K562 (cell line): ENCODE results near the gene EXOC3. TPM values are rescaled to one million over a fixed set of nuclear protein-coding genes. Genes with fewer than 3 reads are reported as not detected.

ENCODE experiments used
- ATAC-seq: fragments of 200-7000 bp; cut with Tn5 transposase; 3 replicates; pipeline ENCODE4 v1.9.1; 2020; ENCODE audit warnings: moderate library complexity
- BruUV-seq: library from RNA; stranded (reverse); fragments of 400-500 nt; replicated peaks from 2 replicates; lab custom pipeline; 2021; lab: Mats Ljungman, UMichigan
- CTCF ChIA-PET: fragments of 300-600 bp; formaldehyde crosslinking; extraction: SDS; loops from one replicate; lab custom pipeline; 2021; ENCODE audit warnings: low intra/inter-chr PET ratio; lab: Yijun Ruan, JAX
- POLR2A ChIA-PET: fragments of 300-600, 350-650 bp; sonication (Branson Sonifier 250); formaldehyde crosslinking; extraction: SDS; loops from one replicate; lab custom pipeline; 2021; ENCODE audit warnings: antibody characterized with exemption, inconsistent platforms; lab: Yijun Ruan, JAX
- DNase-seq, 4 experiments: peaks; one replicate each; pipeline versions ENCODE4 v3.0.0 to v3.0.0-alpha.2; 2011 to 2018; ENCODE audit warnings: low spot score in 3 of 4, mixed read lengths in 3 of 4; ENCODE audit errors: extremely low read depth in 1 of 4
- FAIRE-seq: peaks from 2 replicates; lab custom pipeline; 2011; peaks lifted over from hg19 to GRCh38; lab: Jason Lieb, UNC
- H2AFZ ChIP-seq: 2 replicates; pipeline ENCODE4 v1.6.0; 2011; ENCODE audit warnings: low read depth, low read length, control low read depth, inconsistent platforms
- H3K27ac ChIP-seq: fragments of 200-600 bp; 3 replicates; pipeline ENCODE4 v1.8.0; 2011; ENCODE audit warnings: low read depth, mild to moderate bottlenecking, control low read depth, inconsistent platforms, low read length, moderate library complexity, mixed read lengths; ENCODE audit errors: extremely low read depth
- H3K27me3 ChIP-seq, 2 experiments: fragments of 300-600 bp in 1 of 2; 2 replicates in 1 of 2; 3 replicates in 1 of 2; pipeline versions ENCODE4 v1.6.0 to v1.8.0; 2011; ENCODE audit warnings: inconsistent platforms in 2 of 2, low read length in 2 of 2, mild to moderate bottlenecking in 1 of 2, mixed read lengths in 1 of 2, moderate library complexity in 1 of 2; ENCODE audit not compliant: control insufficient read depth in 2 of 2, insufficient read depth in 2 of 2
- H3K36me3 ChIP-seq: fragments of 300-600 bp; 3 replicates; pipeline ENCODE4 v1.8.0; 2011; ENCODE audit warnings: mild to moderate bottlenecking, low read length, inconsistent platforms; ENCODE audit not compliant: control insufficient read depth, insufficient read depth
- H3K4me1 ChIP-seq, 2 experiments: fragments of 200-600 bp in 1 of 2; replicated peaks in 1 of 2; 2 replicates in 1 of 2; 3 replicates in 1 of 2; pipeline versions ENCODE4 v1.5.1 to v1.8.0; 2011; ENCODE audit warnings: inconsistent platforms in 2 of 2, low read length in 2 of 2, mild to moderate bottlenecking in 1 of 2, mixed read lengths in 1 of 2, moderate library complexity in 1 of 2; ENCODE audit not compliant: control insufficient read depth in 2 of 2, insufficient read depth in 2 of 2
- H3K4me2 ChIP-seq: 2 replicates; pipeline ENCODE4 v1.6.1; 2011; ENCODE audit warnings: low read length, control low read depth, inconsistent platforms, mixed read lengths; ENCODE audit not compliant: insufficient read depth
- H3K4me3 ChIP-seq: fragments of 200-600 bp; sonication (generic), shearing (Covaris generic); 2 replicates; pipeline ENCODE4 v1.5.1; 2016; ENCODE audit warnings: control low read depth, inconsistent platforms
- H3K79me2 ChIP-seq: fragments of 200-600 bp; 3 replicates; pipeline ENCODE4 v1.8.0; 2011; ENCODE audit warnings: low read length, inconsistent platforms; ENCODE audit not compliant: control insufficient read depth, insufficient read depth
- H3K9ac ChIP-seq, 2 experiments: 2 replicates each; pipeline versions ENCODE4 v1.6.0 to v1.6.1; 2011; ENCODE audit warnings: low read depth in 2 of 2, low read length in 2 of 2, control low read depth in 1 of 2, inconsistent platforms in 1 of 2, mild to moderate bottlenecking in 1 of 2, mixed read lengths in 1 of 2; ENCODE audit not compliant: insufficient read depth in 1 of 2
- H3K9me1 ChIP-seq: one replicate; pipeline ENCODE4 v1.6.0; 2011; ENCODE audit warnings: inconsistent platforms, mild to moderate bottlenecking, low read length, moderate library complexity; ENCODE audit not compliant: control insufficient read depth, insufficient read depth
- H3K9me3 ChIP-seq: replicated peaks from 2 replicates; pipeline ENCODE4 v1.5.1; 2011; ENCODE audit warnings: low read depth, low read length, inconsistent platforms; ENCODE audit not compliant: control insufficient read depth, insufficient read depth
- H4K20me1 ChIP-seq: replicated peaks from 2 replicates; pipeline ENCODE4 v1.6.1; 2011; ENCODE audit warnings: low read length, inconsistent platforms, mixed read lengths; ENCODE audit not compliant: control insufficient read depth, insufficient read depth
- NELFE ChIP-seq: IDR thresholded peaks from 2 replicates; pipeline ENCODE4 v1.6.1; 2011; ENCODE audit warnings: mild to moderate bottlenecking; ENCODE audit not compliant: insufficient read depth, insufficient read length
- POLR2G ChIP-seq: fragments of 200-400 bp; formaldehyde crosslinking; IDR thresholded peaks from 2 replicates; pipeline ENCODE4 v1.6.1; 2017; ENCODE audit warnings: low read depth, mild to moderate bottlenecking, antibody characterized with exemption, low read length, moderate library complexity
- ZBTB33 ChIP-seq: sonication (generic); formaldehyde crosslinking; IDR thresholded peaks from 2 replicates; pipeline ENCODE4 v1.8.1; 2023; ENCODE audit warnings: mild to moderate bottlenecking, missing genetic modification reagents
- WGBS: fragments of 100-300 bp; shearing (Covaris generic); methylation state at CpG from one replicate; pipeline ENCODE4 v1.1.6; 2016; ENCODE audit warnings: low coverage, mixed read lengths; ENCODE audit not compliant: insufficient coverage; ENCODE audit errors: missing lambda C conversion rate; 5-methylcytosine and 5-hydroxymethylcytosine counted together
- in situ Hi-C: fragments of 300-500 bp; cut with MboI; formaldehyde crosslinking; loops from 4 replicates; pipeline ENCODE4 v1.15.0; 2018; ENCODE audit warnings: inconsistent platforms, mixed read lengths
- intact Hi-C: fragments of 100-400 bp; cut with micrococcal nuclease; formaldehyde crosslinking; loops from 2 replicates; pipeline ENCODE4 v1.14.2; 2022
- polyA plus RNA-seq, 8 experiments: library from polyadenylated mRNA; depleted of rRNA in 4 of 8; stranded (reverse) in 5 of 8; unstranded in 3 of 8; fragments of >200 nt; fragmentation: Nextera tagmentation in 2 of 8; fragmentation: Illumina TruSeq in 1 of 8; extraction: Ambion mirVana in 2 of 8; extraction: Trizol in 1 of 8; gene quantifications; 2 replicates each; pipeline versions ENCODE4 v1.2.1 to v1.2.3, GENCODE V29; 2011 to 2014; ENCODE audit warnings: inconsistent platforms in 1 of 8, missing spikeins in 1 of 8
- total RNA-seq, 7 experiments: library from RNA; depleted of rRNA in 6 of 7; stranded (reverse); fragments of >200 nt in 6 of 7; fragmentation: Illumina TruSeq in 2 of 7; extraction: Trizol in 2 of 7; gene quantifications; 2 replicates each; pipeline versions ENCODE4 v1.2.1 to v1.2.3, GENCODE V29; 2011 to 2021; ENCODE audit warnings: low replicate concordance in 1 of 7

The EXOC3 gene
- total and polyA plus RNA-seq, 9 of the 15 experiments (the other 6 are each of a cell fraction or from before 2014, with no cell fraction given) = 1.4 to 41.9 (median 22.4) TPM

- Histone ChIP-seq H2AFZ (no peak overlapping the region), H3K27me3 (no peaks in the 10 kb centered on the region), H3K27ac (no peak overlapping the region), H3K9me1 (no peaks in the 10 kb centered on the region), H3K36me3 (peaks cover 58% of the 10 kb centered on the region; the same call in 2 of the 3 replicates), H3K9me3 (no peaks in the 10 kb centered on the region), H3K4me3 (no peak overlapping the region), H3K79me2 (no peaks in the 10 kb centered on the region), H4K20me1 (no peaks in the 10 kb centered on the region), H3K9ac (peak overlapping the region in 1 of 2 experiments; percentile 54; a peak in 1 of 4 replicates), H3K4me2 (no peak overlapping the region), H3K4me1 (peaks cover 0 to 32% of the 10 kb centered on the region in 2 experiments; a peak in 1 of 5 replicates)
- intact Hi-C loops (no loop called here), in situ Hi-C loops (no loop called here)
- no peak for DNase-seq
- TF ChIP-seq NELFE (no peak), ZBTB33 (CRISPR knock-in tag) (peak; percentile 96), POLR2G (peak; percentile 57)
- FAIRE-seq = no peak
- no peak for ATAC-seq
- 93% methylated on average over 49 of the region's 63 CpGs for WGBS
- BruUV-seq = no TSS peak
- ChIA-PET POLR2A (no interaction called here), CTCF (no interaction called here)
Measured at GRCh38 chr5:464843-465590, 22.0 kb downstream of the EXOC3 start.
